Skin of body (tissue), 2 donors: Measurements from ENCODE around the gene YEATS2. TPM values are rescaled to one million over a fixed set of nuclear protein-coding genes. Genes with fewer than 3 reads are reported as not detected.
"Not testable (repeated sequence)": the region's sequence is repeated elsewhere in the genome, so short reads cannot be mapped to it uniquely, and the experiment has no call there.

ENCODE experiments used
- DNase-seq: peaks from one replicate; lab custom pipeline; 2025; lab: John Stamatoyannopoulos, UW
- total RNA-seq: library from RNA; depleted of rRNA; stranded (reverse); fragments of >200 nt; gene quantifications from one replicate; pipeline ENCODE4 v1.2.3, GENCODE V29; 2014

The YEATS2 gene
- total RNA-seq, 1 donor from 2014 or later, result 29.5 TPM

GRCh38 chr3:183711516-183711915 is 13.9 kb downstream of the YEATS2 start:
- DNase-seq, result no peak

GRCh38 chr3:183714622-183715021 is 17.0 kb downstream of the YEATS2 start:
- DNase-seq, result no peak

- no peak for DNase-seq
Measured at GRCh38 chr3:183718012-183718411, 20.4 kb downstream of the YEATS2 start.

GRCh38 chr3:183725387-183725786 is 27.8 kb downstream of the YEATS2 start:
- DNase-seq, result no peak

- DNase-seq, result no peak
Measured at GRCh38 chr3:183728204-183728603, 30.6 kb downstream of the YEATS2 start.

- no peak for DNase-seq
Measured at GRCh38 chr3:183730361-183730760, 32.8 kb downstream of the YEATS2 start.

- DNase-seq, result no peak
Measured at GRCh38 chr3:183731611-183732010, 34.0 kb downstream of the YEATS2 start.

- no peak for DNase-seq
Measured at GRCh38 chr3:183733553-183733952, 36.0 kb downstream of the YEATS2 start.

GRCh38 chr3:183734750-183735494 is 37.3 kb downstream of the YEATS2 start:
- no peak for DNase-seq

- DNase-seq, result no peak
Measured at GRCh38 chr3:183737116-183737515, 39.5 kb downstream of the YEATS2 start.

GRCh38 chr3:183740154-183740553 is 42.6 kb downstream of the YEATS2 start:
- DNase-seq, result not testable (repeated sequence)

- DNase-seq, result no peak
Measured at GRCh38 chr3:183743231-183743630, 45.6 kb downstream of the YEATS2 start.

- no peak for DNase-seq
Measured at GRCh38 chr3:183745300-183746098, 47.9 kb downstream of the YEATS2 start.

GRCh38 chr3:183754052-183754451 is 56.5 kb downstream of the YEATS2 start:
- no peak for DNase-seq

- no peak for DNase-seq
Measured at GRCh38 chr3:183762304-183762703, 64.7 kb downstream of the YEATS2 start.

GRCh38 chr3:183764847-183765731 is 67.5 kb downstream of the YEATS2 start:
- no peak for DNase-seq

- no peak for DNase-seq
Measured at GRCh38 chr3:183766107-183766506, 68.5 kb downstream of the YEATS2 start.

GRCh38 chr3:183766745-183767606 is 69.4 kb downstream of the YEATS2 start:
- DNase-seq, result peak; percentile 41

GRCh38 chr3:183768114-183768513 is 70.5 kb downstream of the YEATS2 start:
- DNase-seq, result no peak

GRCh38 chr3:183769453-183769852 is 71.9 kb downstream of the YEATS2 start:
- DNase-seq, result no peak

- no peak for DNase-seq
Measured at GRCh38 chr3:183774631-183775030, 77.0 kb downstream of the YEATS2 start.
